HEK293 (cell line): ENCODE results near the gene MID1IP1.

Experiments
- CTCF ChIA-PET: fragments of 350-600 bp; formaldehyde crosslinking; extraction: SDS; loops from one replicate; lab custom pipeline; 2021; ENCODE audit warnings: antibody characterized with exemption; lab: Yijun Ruan, JAX
- POLR2A ChIA-PET: fragments of 300-600 bp; formaldehyde crosslinking; extraction: SDS; loops from one replicate; lab custom pipeline; 2020; ENCODE audit warnings: antibody characterized with exemption, inconsistent platforms; lab: Yijun Ruan, JAX
- H3K27ac ChIP-seq: fragments of 200-500 bp; sonication (Bioruptor generic); 2 replicates; pipeline ENCODE4 v1.5.1; 2014; ENCODE audit warnings: low read depth, low read length, control low read depth, inconsistent platforms; ENCODE audit errors: extremely low read depth
- H3K36me3 ChIP-seq, 2 experiments: fragments of 200-500 bp in 1 of 2; sonication (Bioruptor generic) in 1 of 2; 1 replicate in 1 of 2; 2 replicates in 1 of 2; pipeline ENCODE4 v1.5.1; 2014 to 2017; ENCODE audit warnings: inconsistent platforms in 2 of 2, low read length in 2 of 2; ENCODE audit not compliant: control insufficient read depth in 2 of 2, insufficient read depth in 1 of 2
- H3K4me1 ChIP-seq: fragments of 200-500 bp; sonication (Bioruptor generic); 2 replicates; pipeline ENCODE4 v1.5.1; 2014; ENCODE audit warnings: mild to moderate bottlenecking, low read length, inconsistent platforms; ENCODE audit not compliant: control insufficient read depth, insufficient read depth
- H3K4me3 ChIP-seq: 2 replicates; pipeline ENCODE4 v1.5.1; 2011; ENCODE audit warnings: low read depth, mild to moderate bottlenecking, control low read depth, low read length, moderate library complexity
- H3K9me3 ChIP-seq: fragments of 200-500 bp; sonication (Bioruptor generic); 2 replicates; pipeline ENCODE4 v1.5.1; 2014; ENCODE audit warnings: low read depth, low read length, inconsistent platforms; ENCODE audit not compliant: control insufficient read depth, insufficient read depth
- AEBP2 ChIP-seq: fragments of 450-650 bp; formaldehyde crosslinking; IDR thresholded peaks from 2 replicates; pipeline ENCODE4 v1.5.1; 2016; ENCODE audit warnings: missing biosample characterization, missing genetic modification characterization, borderline replicate concordance
- EGR2 ChIP-seq: fragments of 450-650 bp; formaldehyde crosslinking; IDR thresholded peaks from 2 replicates; pipeline ENCODE4 v1.5.1; 2016; ENCODE audit warnings: low read depth, missing biosample characterization, missing genetic modification characterization
- GLI2 ChIP-seq: fragments of 450-650 bp; formaldehyde crosslinking; IDR thresholded peaks from 2 replicates; pipeline ENCODE4; 2017; ENCODE audit warnings: missing biosample characterization, missing genetic modification characterization, low read depth, borderline replicate concordance
- GLI4 ChIP-seq: fragments of 450-650 bp; formaldehyde crosslinking; IDR thresholded peaks from 2 replicates; pipeline ENCODE4 v1.5.1; 2016; ENCODE audit warnings: missing biosample characterization, missing genetic modification characterization
- KLF1 ChIP-seq: fragments of 450-650 bp; formaldehyde crosslinking; IDR thresholded peaks from 2 replicates; pipeline ENCODE4 v1.5.1; 2016; ENCODE audit warnings: missing biosample characterization, missing genetic modification characterization
- KLF7 ChIP-seq: fragments of 450-650 bp; formaldehyde crosslinking; IDR thresholded peaks from 2 replicates; pipeline ENCODE4 v1.5.1; 2016; ENCODE audit warnings: missing biosample characterization, missing genetic modification characterization, borderline replicate concordance
- KLF9 ChIP-seq: fragments of 450-650 bp; formaldehyde crosslinking; IDR thresholded peaks from 2 replicates; pipeline ENCODE4 v1.5.1; 2016; ENCODE audit warnings: missing biosample characterization, missing genetic modification characterization, low read depth
- MYNN ChIP-seq: fragments of 450-650 bp; formaldehyde crosslinking; IDR thresholded peaks from 2 replicates; pipeline ENCODE4 v1.5.1; 2016; ENCODE audit warnings: missing biosample characterization, missing genetic modification characterization, borderline replicate concordance
- PRDM10 ChIP-seq: fragments of 450-650 bp; formaldehyde crosslinking; IDR thresholded peaks from 2 replicates; pipeline ENCODE4 v1.5.1; 2016; ENCODE audit warnings: missing biosample characterization, missing genetic modification characterization
- SALL2 ChIP-seq: fragments of 450-650 bp; formaldehyde crosslinking; IDR thresholded peaks from 2 replicates; pipeline ENCODE4 v1.5.0; 2017; ENCODE audit warnings: missing biosample characterization, mild to moderate bottlenecking, missing genetic modification characterization, borderline replicate concordance
- SCRT1 ChIP-seq: fragments of 450-650 bp; formaldehyde crosslinking; IDR thresholded peaks from 2 replicates; pipeline ENCODE4 v1.5.1; 2016; ENCODE audit warnings: missing biosample characterization, missing genetic modification characterization, borderline replicate concordance
- YY1 ChIP-seq: fragments of 450-650 bp; formaldehyde crosslinking; IDR thresholded peaks from 2 replicates; pipeline ENCODE4 v1.5.1; 2018; ENCODE audit warnings: missing biosample characterization, missing genetic modification characterization
- ZBTB20 ChIP-seq: fragments of 450-650 bp; formaldehyde crosslinking; IDR thresholded peaks from 2 replicates; pipeline ENCODE4 v1.5.1; 2016; ENCODE audit warnings: missing biosample characterization, missing genetic modification characterization
- ZFP3 ChIP-seq: fragments of 450-650 bp; formaldehyde crosslinking; IDR thresholded peaks from 2 replicates; pipeline ENCODE4 v1.5.1; 2016; ENCODE audit warnings: low read depth, missing biosample characterization, missing genetic modification characterization
- ZFP69B ChIP-seq: fragments of 450-650 bp; formaldehyde crosslinking; IDR thresholded peaks from 2 replicates; pipeline ENCODE4 v1.5.1; 2016; ENCODE audit warnings: missing biosample characterization, missing genetic modification characterization
- ZNF16 ChIP-seq: fragments of 450-650 bp; formaldehyde crosslinking; IDR thresholded peaks from 2 replicates; pipeline ENCODE4 v1.5.1; 2016; ENCODE audit warnings: low read depth, missing biosample characterization, missing genetic modification characterization
- ZNF169 ChIP-seq: fragments of 450-650 bp; formaldehyde crosslinking; IDR thresholded peaks from 2 replicates; pipeline ENCODE4 v1.5.1; 2016; ENCODE audit warnings: missing biosample characterization, missing genetic modification characterization
- ZNF214 ChIP-seq: fragments of 450-650 bp; formaldehyde crosslinking; IDR thresholded peaks from 2 replicates; pipeline ENCODE4 v1.5.1; 2017; ENCODE audit warnings: missing biosample characterization, mild to moderate bottlenecking, missing genetic modification characterization, borderline replicate concordance
- ZNF24 ChIP-seq: fragments of 450-650 bp; formaldehyde crosslinking; IDR thresholded peaks from 2 replicates; pipeline ENCODE4 v1.5.1; 2016; ENCODE audit warnings: missing biosample characterization, missing genetic modification characterization
- ZNF26 ChIP-seq: fragments of 450-650 bp; formaldehyde crosslinking; IDR thresholded peaks from 2 replicates; pipeline ENCODE4 v1.5.1; 2016; ENCODE audit warnings: missing biosample characterization, missing genetic modification characterization
- ZNF266 ChIP-seq: fragments of 450-650 bp; formaldehyde crosslinking; IDR thresholded peaks from 2 replicates; pipeline ENCODE4 v1.5.1; 2016; ENCODE audit warnings: missing biosample characterization, missing genetic modification characterization, low read depth
- ZNF341 ChIP-seq: fragments of 450-650 bp; formaldehyde crosslinking; IDR thresholded peaks from 2 replicates; pipeline ENCODE4; 2016; ENCODE audit warnings: low read depth, missing biosample characterization, missing genetic modification characterization
- ZNF473 ChIP-seq: fragments of 450-650 bp; formaldehyde crosslinking; IDR thresholded peaks from 2 replicates; pipeline ENCODE4 v1.5.1; 2017; ENCODE audit warnings: missing biosample characterization, missing genetic modification characterization
- ZNF521 ChIP-seq: fragments of 450-650 bp; formaldehyde crosslinking; IDR thresholded peaks from 2 replicates; pipeline ENCODE4 v1.5.1; 2017; ENCODE audit warnings: missing biosample characterization, mild to moderate bottlenecking, missing genetic modification characterization
- ZNF585B ChIP-seq: fragments of 450-650 bp; formaldehyde crosslinking; IDR thresholded peaks from 2 replicates; pipeline ENCODE4 v1.5.1; 2016; ENCODE audit warnings: missing biosample characterization, missing genetic modification characterization
- ZNF600 ChIP-seq: fragments of 450-650 bp; formaldehyde crosslinking; IDR thresholded peaks from 2 replicates; pipeline ENCODE4 v1.5.1; 2016; ENCODE audit warnings: missing biosample characterization, missing genetic modification characterization
- ZNF621 ChIP-seq: fragments of 450-650 bp; formaldehyde crosslinking; IDR thresholded peaks from 2 replicates; pipeline ENCODE4 v1.5.1; 2017; ENCODE audit warnings: missing biosample characterization, missing genetic modification characterization
- ZNF645 ChIP-seq: fragments of 450-650 bp; formaldehyde crosslinking; IDR thresholded peaks from 2 replicates; pipeline ENCODE4; 2016; ENCODE audit warnings: missing biosample characterization, missing genetic modification characterization

MID1IP1 gene

GRCh38 chrX:38820751-38821150, 19.5 kb downstream of the MID1IP1 start (continued):
- TF ChIP-seq ZNF26 = no peak

GRCh38 chrX:38824176-38824575, 22.9 kb downstream of the MID1IP1 start:
- H3K4me1 ChIP-seq = no peaks in the 10 kb centered on the region
- H3K27ac ChIP-seq = no peak overlapping the region
- TF ChIP-seq ZNF266 (tag by site-specific recombination) (no peak), GLI2 (no peak), MYNN (tag by site-specific recombination) (no peak), ZNF521 (no peak), KLF7 (tag by site-specific recombination) (no peak), ZNF585B (no peak), EGR2 (tag by site-specific recombination) (no peak), KLF1 (tag by site-specific recombination) (no peak), YY1 (tag by site-specific recombination) (no peak), ZNF24 (tag by site-specific recombination) (no peak), ZNF16 (no peak), ZNF341 (no peak), SALL2 (tag by site-specific recombination) (no peak)
- H3K36me3 ChIP-seq = no peaks in the 10 kb centered on the region
- ChIA-PET CTCF (no interaction called here), POLR2A (no interaction called here)
- H3K4me3 ChIP-seq = no peak overlapping the region
- H3K9me3 ChIP-seq = no peaks in the 10 kb centered on the region

GRCh38 chrX:38831949-38832348, 30.7 kb downstream of the MID1IP1 start:
- H3K4me1 ChIP-seq = no peaks in the 10 kb centered on the region
- H3K9me3 ChIP-seq = no peaks in the 10 kb centered on the region
- CTCF ChIA-PET = interaction anchor here (0.6 kb wide), 1 partner anchor 114 kb away, joined by 3 read pairs; no protein-coding TSS in a partner anchor
- no peaks in the 10 kb centered on the region for H3K36me3 ChIP-seq
- POLR2A ChIA-PET = no interaction called here
- H3K4me3 ChIP-seq = no peak overlapping the region
- TF ChIP-seq ZNF585B (no peak), GLI4 (tag by site-specific recombination) (no peak), ZNF266 (tag by site-specific recombination) (no peak), ZNF473 (tag by site-specific recombination) (no peak), AEBP2 (tag by site-specific recombination) (no peak), KLF9 (tag by site-specific recombination) (no peak), PRDM10 (tag by site-specific recombination) (no peak), YY1 (tag by site-specific recombination) (no peak), ZNF645 (no peak), ZNF600 (no peak), ZNF621 (tag by site-specific recombination) (no peak), ZNF169 (no peak), SCRT1 (tag by site-specific recombination) (no peak), ZBTB20 (tag by site-specific recombination) (no peak), ZNF214 (tag by site-specific recombination) (no peak), ZFP3 (tag by site-specific recombination) (no peak), ZFP69B (no peak), MYNN (tag by site-specific recombination) (no peak)
- H3K27ac ChIP-seq = no peak overlapping the region
